NCI-H2196 treated with DMSO at 0.1 percent for 48 hours (cell line): Measurements from ENCODE around the gene GARNL3.

Experiments
- DNase-seq: peaks from one replicate; lab custom pipeline; 2025; ENCODE audit not compliant: unreplicated experiment; lab: John Stamatoyannopoulos, UW

GARNL3 gene

GRCh38 chr9:127347831-127348776 is 83.5 kb downstream of the GARNL3 start:
- DNase-seq, result peak; percentile 8

GRCh38 chr9:127349483-127350113 is 85.0 kb downstream of the GARNL3 start:
- DNase-seq, result peak; percentile 49

GRCh38 chr9:127351182-127352166 is 86.9 kb downstream of the GARNL3 start:
- no peak for DNase-seq

GRCh38 chr9:127353882-127354281 is 89.3 kb downstream of the GARNL3 start:
- DNase-seq, result no peak

- no peak for DNase-seq
Measured at GRCh38 chr9:127356906-127357305, 92.3 kb downstream of the GARNL3 start.

GRCh38 chr9:127358023-127358535 is 93.5 kb downstream of the GARNL3 start:
- no peak for DNase-seq

GRCh38 chr9:127358770-127359169 is 94.2 kb downstream of the GARNL3 start:
- no peak for DNase-seq

GRCh38 chr9:127360250-127360649 is 95.7 kb downstream of the GARNL3 start:
- no peak for DNase-seq

- no peak for DNase-seq
Measured at GRCh38 chr9:127360829-127361228, 96.3 kb downstream of the GARNL3 start.

GRCh38 chr9:127361561-127361960 is 97.0 kb downstream of the GARNL3 start:
- DNase-seq, result no peak

GRCh38 chr9:127362829-127363228 is 98.3 kb downstream of the GARNL3 start:
- no peak for DNase-seq

- no peak for DNase-seq
Measured at GRCh38 chr9:127365461-127365860, 100.9 kb downstream of the GARNL3 start.

GRCh38 chr9:127366594-127366993 is 102.0 kb downstream of the GARNL3 start:
- no peak for DNase-seq

- DNase-seq, result no peak
Measured at GRCh38 chr9:127368852-127369402, 104.4 kb downstream of the GARNL3 start.

- no peak for DNase-seq
Measured at GRCh38 chr9:127369428-127369827, 104.9 kb downstream of the GARNL3 start.

GRCh38 chr9:127370147-127370579 is 105.6 kb downstream of the GARNL3 start:
- DNase-seq, result no peak

- no peak for DNase-seq
Measured at GRCh38 chr9:127370672-127371648, 106.4 kb downstream of the GARNL3 start.

GRCh38 chr9:127380479-127380878 is 115.9 kb downstream of the GARNL3 start:
- no peak for DNase-seq

- no peak for DNase-seq
Measured at GRCh38 chr9:127382541-127382940, 118.0 kb downstream of the GARNL3 start.
